Keratinocyte (primary cell): ENCODE measurements around the gene INPP4B.

Experiments
- CTCF ChIP-seq, 3 experiments: IDR thresholded peaks in 1 of 3; conservative IDR thresholded peaks in 1 of 3; optimal IDR thresholded peaks in 1 of 3; 2 replicates in 2 of 3; 3 replicates in 1 of 3; pipeline versions ENCODE3 to v1.5.1; 2011; ENCODE audit warnings: low read length in 3 of 3, mild to moderate bottlenecking in 3 of 3, moderate library complexity in 2 of 3, control low read depth in 1 of 3, inconsistent platforms in 1 of 3; ENCODE audit not compliant: insufficient read depth in 2 of 3; ENCODE audit errors: extremely low read depth in 1 of 3
- EZH2 ChIP-seq: IDR thresholded peaks from one replicate; pipeline ENCODE4 v1.6.1; 2012; ENCODE audit warnings: inconsistent platforms, mild to moderate bottlenecking, low read length, moderate library complexity

GRCh38 chr4:142419712-142420111 lies 426.4 kb downstream of the INPP4B start:
- TF ChIP-seq CTCF (optimal IDR thresholded peaks at IDR 0.05 in 1 of 3, IDR thresholded peaks at IDR 0.05 in 1 of 3, conservative IDR thresholded peaks at IDR 0.05 in 1 of 3; ENCODE audit: extremely low read depth in 1 of 3, insufficient read depth in 2 of 3, low read length in 3 of 3) = no peak
- TF ChIP-seq EZH2 = no peak
